ENCODE measurements around the gene ZNF397. TPM values are rescaled to one million over a fixed set of nuclear protein-coding genes. Genes with fewer than 3 reads are reported as not detected.

ZNF397 gene
- polyA plus RNA-seq, 1 experiment = 3.7 TPM

DNA sequence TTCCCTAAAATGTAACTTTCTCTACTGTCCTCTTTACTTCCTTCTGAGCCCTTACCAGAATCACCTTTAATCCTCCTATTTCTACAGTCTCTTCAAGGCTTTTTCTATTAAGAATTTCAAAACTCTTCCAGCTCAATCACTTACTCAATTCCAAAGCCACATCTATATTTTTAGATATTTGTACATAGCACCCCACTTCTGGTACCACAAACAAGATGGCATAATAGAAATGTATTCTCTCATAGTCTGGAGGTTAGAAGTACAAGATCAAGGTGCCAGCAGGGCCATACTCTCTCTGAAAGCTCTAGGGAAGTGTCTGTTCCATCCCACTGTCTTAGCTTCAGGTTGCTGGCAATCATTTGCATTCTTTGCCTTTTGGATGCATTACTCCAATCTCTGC is 38.1 kb downstream of the ZNF397 start:
- Histone ChIP-seq H3K27me3 (ENCODE audit: control insufficient read depth, insufficient read depth, low read length) (no peaks in the 10 kb centered on the region), H3K36me3 (ENCODE audit: control insufficient read depth, insufficient read depth, low read length) (peaks cover 2% of the 10 kb centered on the region; the same call in 1 of the 2 replicates), H3K4me3 (ENCODE audit: low read depth, low read length) (no peak overlapping the region)
- CTCF ChIA-PET = no interaction called here
- no peak for DNase-seq (ENCODE audit: low read depth)
- TF ChIP-seq, protein P1, sequence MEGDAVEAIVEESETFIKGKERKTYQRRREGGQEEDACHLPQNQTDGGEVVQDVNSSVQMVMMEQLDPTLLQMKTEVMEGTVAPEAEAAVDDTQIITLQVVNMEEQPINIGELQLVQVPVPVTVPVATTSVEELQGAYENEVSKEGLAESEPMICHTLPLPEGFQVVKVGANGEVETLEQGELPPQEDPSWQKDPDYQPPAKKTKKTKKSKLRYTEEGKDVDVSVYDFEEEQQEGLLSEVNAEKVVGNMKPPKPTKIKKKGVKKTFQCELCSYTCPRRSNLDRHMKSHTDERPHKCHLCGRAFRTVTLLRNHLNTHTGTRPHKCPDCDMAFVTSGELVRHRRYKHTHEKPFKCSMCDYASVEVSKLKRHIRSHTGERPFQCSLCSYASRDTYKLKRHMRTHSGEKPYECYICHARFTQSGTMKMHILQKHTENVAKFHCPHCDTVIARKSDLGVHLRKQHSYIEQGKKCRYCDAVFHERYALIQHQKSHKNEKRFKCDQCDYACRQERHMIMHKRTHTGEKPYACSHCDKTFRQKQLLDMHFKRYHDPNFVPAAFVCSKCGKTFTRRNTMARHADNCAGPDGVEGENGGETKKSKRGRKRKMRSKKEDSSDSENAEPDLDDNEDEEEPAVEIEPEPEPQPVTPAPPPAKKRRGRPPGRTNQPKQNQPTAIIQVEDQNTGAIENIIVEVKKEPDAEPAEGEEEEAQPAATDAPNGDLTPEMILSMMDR (IDR thresholded peaks at IDR 0.05; ENCODE audit: insufficient read depth, low read depth, low read length) = no peak
- POLR2A ChIA-PET = no interaction called here

DNA sequence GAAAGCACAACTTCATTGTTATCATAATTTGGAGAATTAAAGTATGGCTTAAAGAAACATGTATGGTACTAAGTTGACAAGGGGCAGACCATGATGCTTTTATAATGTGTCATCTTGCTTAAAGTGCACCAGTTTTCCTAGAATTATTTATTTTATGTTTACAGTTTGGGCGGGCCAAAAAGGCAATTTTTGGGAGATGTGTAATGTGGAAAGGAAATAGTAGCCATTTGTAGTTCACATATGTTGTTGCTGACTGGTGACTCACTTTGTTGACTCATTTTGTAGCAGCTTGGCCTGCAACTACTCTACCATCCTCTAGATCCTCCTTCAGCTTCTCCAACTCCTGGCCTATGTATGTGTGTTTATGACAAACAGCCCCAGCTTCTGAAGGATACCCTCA is 41.5 kb downstream of the ZNF397 start:
- CTCF ChIA-PET = no interaction called here
- peak; percentile 86 for DNase-seq (ENCODE audit: low read depth)
- H3K4me3 ChIP-seq (ENCODE audit: low read depth, low read length) = no peak overlapping the region
- TF ChIP-seq, protein P1 (IDR thresholded peaks at IDR 0.05; ENCODE audit: insufficient read depth, low read depth, low read length) = no peak
- POLR2A ChIA-PET = no interaction called here
- peaks cover 6% of the 10 kb centered on the region; the same call in 1 of the 2 replicates for H3K36me3 ChIP-seq (ENCODE audit: control insufficient read depth, insufficient read depth, low read length)
- H3K27me3 ChIP-seq (ENCODE audit: control insufficient read depth, insufficient read depth, low read length) = no peaks in the 10 kb centered on the region

DNA sequence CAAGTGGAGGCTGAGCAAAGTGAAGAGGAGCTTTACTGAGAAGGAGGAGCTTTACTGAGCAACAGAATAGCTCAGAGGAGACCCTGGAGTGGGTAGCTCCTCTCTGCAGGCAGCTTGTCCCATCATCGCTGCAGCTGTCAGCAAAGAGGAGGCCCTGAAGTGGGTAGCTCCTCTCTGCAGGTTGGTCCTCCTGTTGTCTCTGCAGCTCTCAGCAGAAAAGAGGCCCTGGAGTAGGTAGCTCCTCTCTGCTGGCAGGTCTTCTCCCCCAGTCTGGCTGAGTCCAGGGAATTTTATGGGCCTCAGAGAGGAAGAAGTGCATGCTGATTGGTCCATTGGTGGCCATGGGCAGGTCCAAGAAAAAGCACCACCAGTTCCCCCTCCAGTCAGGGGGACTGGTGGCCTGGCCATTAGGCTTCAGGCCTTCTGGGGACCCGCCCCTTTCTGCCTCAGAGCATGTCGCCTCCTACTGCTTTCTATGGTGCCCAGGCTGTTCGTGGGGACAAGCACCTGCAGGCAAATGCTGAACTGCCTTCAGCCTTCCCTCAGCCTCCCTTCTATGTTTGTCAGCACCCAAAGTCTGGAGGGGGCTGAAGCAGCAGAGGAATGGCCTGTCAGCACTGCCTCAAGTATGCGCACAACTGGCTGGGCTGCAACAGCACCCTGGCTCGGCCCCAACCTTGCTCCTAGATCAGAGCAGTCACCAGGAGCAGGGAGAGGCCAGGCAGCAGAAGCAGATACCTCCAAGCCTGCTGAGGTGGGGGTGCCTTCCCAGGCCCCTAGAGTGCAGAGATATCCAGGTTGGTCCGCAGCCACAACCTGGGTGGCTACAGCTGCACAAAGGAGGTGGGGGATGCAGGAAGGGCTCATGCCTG is 43.3 kb downstream of the ZNF397 start:
- Histone ChIP-seq H3K27me3 (ENCODE audit: control insufficient read depth, insufficient read depth, low read length) (no peaks in the 10 kb centered on the region), H3K4me3 (ENCODE audit: low read depth, low read length) (no peak overlapping the region), H3K36me3 (ENCODE audit: control insufficient read depth, insufficient read depth, low read length) (peaks cover 6% of the 10 kb centered on the region; the same call in 1 of the 2 replicates)
- DNase-seq (ENCODE audit: low read depth) = no peak
- TF ChIP-seq, protein P1 (IDR thresholded peaks at IDR 0.05; ENCODE audit: insufficient read depth, low read depth, low read length) = no peak
- CTCF ChIA-PET = no interaction called here
- POLR2A ChIA-PET = no interaction called here

DNA sequence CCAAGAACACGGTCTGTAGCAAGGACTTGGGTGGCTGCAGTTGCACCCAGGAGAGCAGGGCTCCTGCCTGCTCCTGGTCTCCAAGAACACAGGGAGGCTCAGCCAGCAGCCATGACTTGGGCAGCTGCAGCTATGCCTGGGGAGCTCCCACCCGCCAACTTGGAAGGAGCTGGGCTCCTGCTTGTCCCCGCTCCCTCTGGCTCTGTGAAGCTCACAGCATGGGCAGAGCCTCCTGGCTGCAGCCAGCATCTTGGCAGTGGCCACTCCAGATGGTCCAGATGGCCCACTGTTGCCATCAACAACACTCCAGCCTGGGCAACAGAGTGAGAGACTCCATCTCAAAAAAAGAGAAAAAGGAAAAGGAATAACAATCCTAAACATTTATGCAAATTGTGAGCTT is 44.0 kb downstream of the ZNF397 start:
- ChIA-PET POLR2A (no interaction called here), CTCF (no interaction called here)
- H3K27me3 ChIP-seq (ENCODE audit: control insufficient read depth, insufficient read depth, low read length) = no peaks in the 10 kb centered on the region
- no peak overlapping the region for H3K4me3 ChIP-seq (ENCODE audit: low read depth, low read length)
- peaks cover 6% of the 10 kb centered on the region; the same call in 1 of the 2 replicates for H3K36me3 ChIP-seq (ENCODE audit: control insufficient read depth, insufficient read depth, low read length)
- DNase-seq (ENCODE audit: low read depth) = no peak
- TF ChIP-seq, protein P1 (IDR thresholded peaks at IDR 0.05; ENCODE audit: insufficient read depth, low read depth, low read length) = no peak

DNA sequence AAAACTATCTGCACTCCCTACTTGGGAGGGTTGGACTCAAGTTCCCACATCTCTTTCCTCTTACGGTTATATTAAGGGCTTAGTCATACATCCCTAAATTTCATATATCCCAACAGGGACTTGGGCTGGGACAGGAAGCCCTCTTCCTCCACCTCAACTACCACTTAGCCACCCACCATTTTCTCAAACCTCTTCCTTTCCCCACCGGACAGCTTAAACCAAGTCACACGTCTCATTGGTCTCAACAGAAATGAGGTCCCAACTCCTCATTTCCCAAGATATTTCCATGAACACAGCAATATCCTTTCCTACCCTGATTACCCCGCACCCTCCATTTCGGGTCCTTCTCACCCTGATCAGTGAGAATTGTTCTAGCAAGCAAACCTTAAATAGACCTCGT is 48.5 kb downstream of the ZNF397 start:
- H3K4me3 ChIP-seq (ENCODE audit: low read depth, low read length) = peak overlapping the region; percentile 83
- ChIA-PET POLR2A (no interaction called here), CTCF (no interaction called here)
- TF ChIP-seq, protein P1 (IDR thresholded peaks at IDR 0.05; ENCODE audit: insufficient read depth, low read depth, low read length) = no peak
- H3K36me3 ChIP-seq (ENCODE audit: control insufficient read depth, insufficient read depth, low read length) = peaks cover 3% of the 10 kb centered on the region
- DNase-seq (ENCODE audit: low read depth) = no peak
- H3K27me3 ChIP-seq (ENCODE audit: control insufficient read depth, insufficient read depth, low read length) = no peaks in the 10 kb centered on the region
